ENCODE measurements around the gene CYTH4. TPM values are rescaled to one million over a fixed set of nuclear protein-coding genes. Genes with fewer than 3 reads are reported as not detected.

The CYTH4 gene
- total and polyA plus RNA-seq, 4 donors, result 1.9 to 9.9 (median 5.9) TPM

- 92% methylated on average over 19 of the region's 19 CpGs for WGBS
- DNase-seq (ENCODE audit: low spot score), result no peak
- Histone ChIP-seq H3K36me3 (ENCODE audit: control insufficient read depth in 4 of 4, insufficient read depth in 3 of 4, low read depth in 1 of 4, low read length in 3 of 4) (no peaks in the 10 kb centered on the region), H3K4me3 (ENCODE audit: low read depth in 1 of 3, low read length in 3 of 3) (no peak overlapping the region), H3K9ac (ENCODE audit: low read depth in 1 of 2, low read length in 2 of 2) (no peak overlapping the region), H3K27me3 (ENCODE audit: control insufficient read depth in 4 of 4, insufficient read depth in 4 of 4, low read length in 3 of 4) (no peaks in the 10 kb centered on the region), H3K4me1 (ENCODE audit: control insufficient read depth in 4 of 4, insufficient read depth in 4 of 4, low read length in 3 of 4) (no peaks in the 10 kb centered on the region), H3K27ac (ENCODE audit: low read depth in 1 of 2, low read length in 2 of 2) (no peak overlapping the region), H3K9me3 (ENCODE audit: control insufficient read depth in 4 of 4, low read length in 3 of 4) (no peaks in the 10 kb centered on the region)
- TF ChIP-seq ATF3 (IDR thresholded peaks at IDR 0.05), result no peak
- no peak for TF ChIP-seq RXRA (IDR thresholded peaks at IDR 0.05)
- no peak for TF ChIP-seq NR2F2 (IDR thresholded peaks at IDR 0.05)
- TF ChIP-seq TAF1 (conservative IDR thresholded peaks at IDR 0.05), result no peak
These were observed 66.9 kb downstream of the CYTH4 start for GRCh38 chr22:37349043-37349814.

- 75% methylated on average over 3 of the region's 3 CpGs for WGBS
- Histone ChIP-seq H3K36me3 (ENCODE audit: control insufficient read depth in 4 of 4, insufficient read depth in 3 of 4, low read depth in 1 of 4, low read length in 3 of 4) (no peaks in the 10 kb centered on the region), H3K9ac (ENCODE audit: low read depth in 1 of 2, low read length in 2 of 2) (no peak overlapping the region), H3K4me1 (ENCODE audit: control insufficient read depth in 4 of 4, insufficient read depth in 4 of 4, low read length in 3 of 4) (no peaks in the 10 kb centered on the region), H3K4me3 (ENCODE audit: low read depth in 1 of 3, low read length in 3 of 3) (no peak overlapping the region), H3K9me3 (ENCODE audit: control insufficient read depth in 4 of 4, low read length in 3 of 4) (no peaks in the 10 kb centered on the region), H3K27me3 (ENCODE audit: control insufficient read depth in 4 of 4, insufficient read depth in 4 of 4, low read length in 3 of 4) (no peaks in the 10 kb centered on the region), H3K27ac (ENCODE audit: low read depth in 1 of 2, low read length in 2 of 2) (no peak overlapping the region)
- DNase-seq (ENCODE audit: low spot score), result no peak
- no peak for TF ChIP-seq NR2F2 (IDR thresholded peaks at IDR 0.05)
- no peak for TF ChIP-seq FOXA1 (IDR thresholded peaks at IDR 0.05)
- no peak for TF ChIP-seq YY1 (IDR thresholded peaks at IDR 0.05)
- no peak for TF ChIP-seq RXRA (IDR thresholded peaks at IDR 0.05)
- no peak for TF ChIP-seq ZBTB33 (IDR thresholded peaks at IDR 0.05)
- no peak for TF ChIP-seq ATF3 (IDR thresholded peaks at IDR 0.05)
- TF ChIP-seq JUND (IDR thresholded peaks at IDR 0.05), result no peak
- no peak for TF ChIP-seq MAX (IDR thresholded peaks at IDR 0.05)
- no peak for TF ChIP-seq EGR1 (IDR thresholded peaks at IDR 0.05; ENCODE audit: low read depth in 2 of 2)
- no peak for TF ChIP-seq CTCF (IDR thresholded peaks at IDR 0.05; ENCODE audit: low read depth, low read length, missing input control)
- no peak for TF ChIP-seq FOXA2 (IDR thresholded peaks at IDR 0.05)
- TF ChIP-seq SP1 (IDR thresholded peaks at IDR 0.05), result no peak
- no peak for TF ChIP-seq GABPA (IDR thresholded peaks at IDR 0.05 in 1 of 2, conservative IDR thresholded peaks at IDR 0.05 in 1 of 2)
- TF ChIP-seq HNF4A (conservative IDR thresholded peaks at IDR 0.05), result no peak
- no peak for TF ChIP-seq HNF4G (IDR thresholded peaks at IDR 0.05)
- TF ChIP-seq RAD21 (IDR thresholded peaks at IDR 0.05), result no peak
- no peak for TF ChIP-seq TAF1 (conservative IDR thresholded peaks at IDR 0.05)
- no peak for TF ChIP-seq REST (IDR thresholded peaks at IDR 0.05)
These were observed 68.9 kb downstream of the CYTH4 start for GRCh38 chr22:37351232-37351631.
